NB4 (cell line): Measurements from ENCODE around the gene PFN3.

Source experiments
- POLR2A ChIP-seq: IDR thresholded peaks from 2 replicates; pipeline ENCODE4 v1.6.1; 2011; ENCODE audit warnings: mild to moderate bottlenecking; ENCODE audit not compliant: insufficient read length; ENCODE audit errors: extremely low read depth
- TF ChIP-seq, protein P1 (sequence below): IDR thresholded peaks from one replicate; pipeline ENCODE4 v1.5.1; 2012; ENCODE audit warnings: low read depth, low read length
- TF ChIP-seq, protein P2 (sequence below): IDR thresholded peaks from 2 replicates; pipeline ENCODE4 v1.6.1; 2011; ENCODE audit warnings: low read depth, low read length

DNA sequence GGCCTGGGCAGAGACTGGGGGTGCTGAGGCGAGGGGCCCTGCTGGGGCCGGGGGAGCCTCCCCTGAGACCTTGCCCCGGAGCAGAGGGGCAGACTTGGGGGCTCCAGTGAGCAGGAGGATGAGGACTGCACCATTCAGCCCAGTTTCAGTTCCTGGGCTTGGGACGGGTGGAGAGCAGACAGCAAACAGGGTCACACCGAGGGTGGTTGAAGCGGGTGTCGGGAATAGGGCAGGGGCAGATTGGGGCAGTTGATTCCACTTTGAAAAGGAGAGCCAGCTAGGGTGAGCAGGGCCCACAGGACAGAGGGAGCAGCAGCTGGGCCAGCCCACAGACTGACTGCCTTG lies 30.5 kb upstream of the PFN3 start:
- TF ChIP-seq, protein P1, sequence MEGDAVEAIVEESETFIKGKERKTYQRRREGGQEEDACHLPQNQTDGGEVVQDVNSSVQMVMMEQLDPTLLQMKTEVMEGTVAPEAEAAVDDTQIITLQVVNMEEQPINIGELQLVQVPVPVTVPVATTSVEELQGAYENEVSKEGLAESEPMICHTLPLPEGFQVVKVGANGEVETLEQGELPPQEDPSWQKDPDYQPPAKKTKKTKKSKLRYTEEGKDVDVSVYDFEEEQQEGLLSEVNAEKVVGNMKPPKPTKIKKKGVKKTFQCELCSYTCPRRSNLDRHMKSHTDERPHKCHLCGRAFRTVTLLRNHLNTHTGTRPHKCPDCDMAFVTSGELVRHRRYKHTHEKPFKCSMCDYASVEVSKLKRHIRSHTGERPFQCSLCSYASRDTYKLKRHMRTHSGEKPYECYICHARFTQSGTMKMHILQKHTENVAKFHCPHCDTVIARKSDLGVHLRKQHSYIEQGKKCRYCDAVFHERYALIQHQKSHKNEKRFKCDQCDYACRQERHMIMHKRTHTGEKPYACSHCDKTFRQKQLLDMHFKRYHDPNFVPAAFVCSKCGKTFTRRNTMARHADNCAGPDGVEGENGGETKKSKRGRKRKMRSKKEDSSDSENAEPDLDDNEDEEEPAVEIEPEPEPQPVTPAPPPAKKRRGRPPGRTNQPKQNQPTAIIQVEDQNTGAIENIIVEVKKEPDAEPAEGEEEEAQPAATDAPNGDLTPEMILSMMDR = no peak
- TF ChIP-seq, protein P2, sequence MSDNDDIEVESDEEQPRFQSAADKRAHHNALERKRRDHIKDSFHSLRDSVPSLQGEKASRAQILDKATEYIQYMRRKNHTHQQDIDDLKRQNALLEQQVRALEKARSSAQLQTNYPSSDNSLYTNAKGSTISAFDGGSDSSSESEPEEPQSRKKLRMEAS = no peak
- no peak for TF ChIP-seq POLR2A
